ENCODE measurements around the gene AVPR1A.
"Not testable (repeated sequence)": the region's sequence is repeated elsewhere in the genome, so short reads cannot be mapped to it uniquely, and the experiment has no call there.

Gene AVPR1A

DNA sequence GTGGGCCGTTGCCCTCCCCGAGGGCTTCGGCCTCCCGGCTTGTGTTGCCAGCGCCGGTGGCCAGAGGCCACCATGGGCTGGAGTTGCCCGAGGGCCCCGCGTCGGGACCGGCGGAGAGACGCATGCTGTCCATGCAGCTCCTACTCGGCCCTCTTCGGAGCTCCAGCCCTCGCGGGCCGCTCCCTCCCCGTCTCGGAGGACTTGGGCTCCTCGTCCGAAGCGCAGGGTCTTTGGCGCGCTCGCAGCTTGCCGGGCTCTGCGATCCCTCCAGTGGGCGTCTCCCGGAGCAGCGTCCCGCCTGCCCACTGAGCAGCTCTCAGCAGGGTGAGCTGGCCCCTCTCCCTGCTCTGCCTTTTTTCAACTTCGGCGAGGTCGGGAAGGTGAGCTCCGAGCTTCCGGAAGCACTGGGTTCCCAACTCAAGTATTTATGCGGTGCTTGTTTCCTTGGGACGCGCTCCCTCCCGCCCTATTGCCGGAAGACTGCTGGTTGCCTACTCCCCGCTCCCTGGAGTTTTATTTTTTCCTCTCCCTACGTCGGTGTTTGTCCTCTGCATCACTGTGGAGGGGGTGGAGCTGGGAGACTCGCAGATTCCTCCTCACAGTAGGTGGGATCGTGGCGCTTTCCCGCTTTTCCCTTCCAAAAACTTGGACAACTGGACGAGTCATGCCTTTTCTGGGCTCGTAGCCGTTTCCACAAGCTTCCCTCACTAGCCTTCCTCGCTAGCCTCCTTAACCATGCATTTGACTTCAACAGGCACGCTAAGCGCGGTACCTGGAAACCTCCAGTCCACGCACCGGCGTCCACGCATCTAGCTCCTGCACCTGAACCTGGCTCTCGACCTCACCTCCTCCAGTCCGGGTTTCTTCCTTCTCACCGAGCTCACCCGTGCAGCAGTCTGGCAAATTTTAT lies at the start of gene AVPR1A:
AVPR1A (minus strand) TSS at position 489 of the 910 bp plus-strand sequence; CDS start at position 124, 365 bp downstream.
- no peak for DNase-seq

DNA sequence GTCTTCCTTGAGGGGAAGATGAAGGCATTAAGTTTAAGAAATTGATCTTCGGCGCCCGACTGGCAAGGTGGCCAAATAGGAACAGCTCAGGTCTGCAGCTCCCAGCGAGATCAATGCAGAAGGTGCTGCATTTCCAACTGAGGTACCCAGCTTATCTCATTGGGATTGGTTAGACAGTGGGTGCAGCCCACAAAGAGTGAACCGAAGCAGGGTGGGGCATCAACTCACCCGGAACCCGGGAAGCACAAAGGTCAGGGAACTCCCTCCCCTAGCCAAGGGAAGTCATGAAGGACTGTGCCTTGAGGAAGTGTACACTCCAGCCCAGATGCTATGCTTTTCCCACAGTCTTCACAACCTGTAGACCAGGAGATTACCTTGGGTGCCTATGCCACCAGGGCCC lies 45.2 kb upstream of the AVPR1A start:
- no peak for DNase-seq

GRCh38 chr12:63179224-63179623 lies 28.2 kb upstream of the AVPR1A start:
- no peak for DNase-seq

- DNase-seq: no peak
Observed at GRCh38 chr12:63170321-63170720, 19.3 kb upstream of the AVPR1A start.

GRCh38 chr12:63167741-63168140 lies 16.7 kb upstream of the AVPR1A start:
- DNase-seq: not testable (repeated sequence)

- no peak for DNase-seq
Observed at GRCh38 chr12:63164911-63165310, 13.9 kb upstream of the AVPR1A start.

DNA sequence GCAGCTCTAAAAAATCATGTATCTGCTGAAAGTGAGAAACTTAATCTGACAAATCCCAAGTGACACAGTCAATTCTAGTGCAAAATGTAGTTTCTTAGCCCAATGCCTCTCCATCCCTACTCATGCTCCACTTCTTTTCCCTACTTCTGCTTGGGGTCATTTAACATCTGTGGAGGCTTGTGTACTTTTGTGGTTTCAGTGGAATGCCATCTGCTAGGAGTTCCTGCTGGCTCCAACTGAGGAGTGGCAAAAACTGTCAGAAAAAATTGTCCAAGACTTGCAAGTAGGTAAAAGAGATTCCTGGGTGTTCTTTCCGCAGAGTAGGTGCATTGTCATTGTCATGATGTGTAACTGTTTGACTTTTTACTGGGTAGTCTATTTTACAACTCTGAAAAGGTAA lies 12.5 kb upstream of the AVPR1A start:
- no peak for DNase-seq

GRCh38 chr12:63155375-63155774 lies 4.4 kb upstream of the AVPR1A start:
- no peak for DNase-seq

DNA sequence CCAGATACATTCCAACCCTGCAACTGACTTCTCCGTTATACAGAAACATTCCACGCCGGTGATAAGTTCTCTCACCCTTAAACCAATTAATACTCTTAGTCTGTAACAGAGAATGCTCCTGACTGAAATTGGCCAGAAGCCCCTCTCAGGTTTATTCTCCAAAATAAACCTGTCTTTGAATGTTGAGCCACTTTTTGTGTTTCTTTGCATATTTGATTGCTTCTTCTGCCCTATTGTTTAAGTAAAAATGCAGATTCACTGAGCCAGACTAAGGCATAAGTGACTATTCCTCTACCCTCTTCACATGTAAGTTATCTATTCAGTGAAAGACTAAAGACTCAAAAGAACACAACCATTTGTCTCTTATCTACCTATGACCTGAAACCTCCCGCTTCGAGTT lies 3.6 kb upstream of the AVPR1A start:
- DNase-seq: no peak

DNA sequence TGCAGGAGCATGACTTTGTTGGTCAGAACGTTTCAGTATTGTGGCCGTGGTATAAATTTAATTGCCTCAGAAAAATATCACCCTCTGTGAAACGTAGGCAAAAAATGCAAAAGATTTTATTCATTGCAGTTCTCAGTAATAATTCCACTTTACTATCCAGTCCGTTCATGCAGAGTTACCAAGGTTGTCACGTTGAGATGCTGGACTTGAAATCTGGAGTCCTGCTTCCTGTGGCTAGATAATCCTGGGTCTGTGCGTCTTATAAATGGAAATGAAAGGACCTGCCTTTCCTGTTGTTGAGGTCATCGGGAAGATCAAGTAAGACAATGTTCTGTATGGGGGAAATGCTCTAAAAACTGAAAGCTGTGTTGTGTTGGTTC lies 1.3 kb upstream of the AVPR1A start:
- DNase-seq: no peak

DNA sequence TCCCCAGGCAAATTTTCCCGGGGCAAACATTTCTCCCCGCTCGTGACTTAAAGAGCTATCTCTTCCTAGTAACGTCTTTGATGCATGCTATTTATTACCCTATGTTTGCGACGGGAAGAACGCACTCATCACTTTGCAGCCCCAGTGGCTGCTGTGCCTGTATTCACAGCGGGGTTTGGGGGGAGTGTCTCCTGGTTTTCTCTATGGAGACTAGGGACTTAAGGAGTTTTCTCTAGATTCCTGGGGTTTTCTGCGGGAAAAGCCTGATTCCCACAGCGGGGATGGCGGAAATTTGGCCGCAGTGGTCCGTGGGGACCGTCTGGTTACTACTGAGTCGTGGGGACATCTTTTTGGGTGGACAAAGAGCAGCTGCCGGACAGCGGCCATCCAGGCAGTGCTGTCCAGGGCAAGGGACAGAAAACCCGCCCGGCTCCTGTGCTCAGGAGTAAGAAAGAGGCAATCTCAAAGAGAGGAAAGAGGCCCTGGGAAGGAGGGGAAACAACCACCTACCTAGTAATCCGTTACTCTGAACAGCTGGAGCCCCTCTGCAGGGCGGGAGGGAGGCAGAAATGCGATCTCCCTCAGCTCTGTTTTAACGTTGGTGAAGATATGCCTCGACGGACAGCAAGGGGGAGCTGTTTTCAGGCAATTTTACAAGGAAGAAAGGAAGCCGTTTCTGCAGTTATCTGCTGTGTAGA lies 771 bp upstream of the AVPR1A start:
- DNase-seq: peak; percentile 15

DNA sequence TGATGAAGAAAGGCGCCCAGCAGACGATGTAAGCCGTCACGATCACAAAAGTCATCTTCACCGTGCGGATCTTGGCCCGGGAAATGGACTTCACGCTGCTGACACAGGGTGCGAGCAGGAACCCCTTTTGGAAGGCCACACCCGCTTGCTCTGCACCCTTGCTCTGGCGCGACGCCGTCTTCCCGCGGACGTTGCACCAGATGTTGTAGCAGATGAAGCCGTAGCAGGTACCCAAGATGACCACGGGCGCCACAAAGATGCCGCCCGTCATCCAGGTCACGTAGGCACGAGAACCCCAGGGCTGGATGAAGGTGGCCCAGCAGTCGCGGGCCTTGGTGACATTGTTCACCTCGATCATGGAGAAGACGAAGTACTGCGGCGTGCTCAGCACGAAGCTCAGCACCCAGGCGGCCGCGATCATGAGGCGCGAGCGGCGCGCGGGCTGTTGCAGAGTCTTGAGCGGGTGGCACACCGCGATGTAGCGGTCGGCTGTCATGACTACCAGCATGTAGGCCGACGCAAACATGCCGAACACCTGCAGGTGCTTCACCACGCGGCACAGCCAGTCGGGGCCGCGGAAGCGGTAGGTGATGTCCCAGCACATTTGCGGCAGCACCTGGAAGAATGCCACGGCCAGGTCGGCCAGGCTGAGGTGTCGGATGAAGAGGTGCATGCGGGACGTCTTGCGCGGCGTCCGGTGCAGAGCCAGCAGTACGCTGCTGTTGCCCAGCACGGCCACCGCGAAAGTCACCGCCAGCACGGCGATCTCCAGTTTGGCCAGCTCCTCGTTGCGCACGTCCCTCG lies 890 bp downstream of the AVPR1A start:
- no peak for DNase-seq

- no peak for DNase-seq
Observed at GRCh38 chr12:63144556-63144955, 6.4 kb downstream of the AVPR1A start.

DNA sequence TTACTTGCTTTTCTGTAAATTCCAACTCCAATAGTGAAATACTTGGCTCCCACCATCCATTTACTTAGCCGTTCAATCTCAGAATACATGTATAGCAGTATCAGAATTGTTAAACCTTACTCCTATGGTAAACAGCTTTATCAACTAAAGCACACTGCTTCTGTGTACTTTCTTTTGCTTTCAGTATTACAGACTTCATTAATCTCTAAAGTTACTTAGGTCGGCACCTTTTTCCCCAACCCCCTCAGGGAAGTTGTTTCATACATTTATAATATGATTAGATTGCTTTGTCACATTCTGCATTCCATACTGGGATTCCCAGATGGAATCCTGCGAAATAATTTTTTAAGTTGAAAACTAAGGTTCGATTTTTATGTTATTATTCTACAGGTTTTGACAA lies 12.5 kb downstream of the AVPR1A start:
- DNase-seq: no peak

- no peak for DNase-seq
Observed at GRCh38 chr12:63133981-63134380, 17.0 kb downstream of the AVPR1A start.

DNA sequence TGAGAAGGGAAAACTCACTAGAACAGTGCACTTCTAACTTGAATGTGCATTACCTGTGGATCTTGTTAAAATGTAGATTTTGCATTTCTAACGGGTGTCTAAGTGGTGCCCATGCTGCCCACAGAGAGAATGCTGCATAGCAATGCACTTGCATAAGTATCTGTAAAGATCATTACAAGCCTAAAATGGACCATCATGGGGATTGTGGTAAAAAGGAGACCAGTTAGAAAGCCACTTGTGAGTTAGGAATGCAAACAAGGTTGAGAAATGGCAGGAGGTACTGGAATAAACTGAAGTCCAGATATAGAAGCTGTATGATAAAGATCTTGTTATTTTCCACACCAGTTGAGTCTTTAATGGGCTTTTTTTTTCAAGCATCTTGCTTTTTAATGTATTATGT lies 18.8 kb downstream of the AVPR1A start:
- DNase-seq: no peak

- DNase-seq: no peak
Observed at GRCh38 chr12:63129927-63130326, 21.1 kb downstream of the AVPR1A start.

- DNase-seq: no peak
Observed at GRCh38 chr12:63124778-63125177, 26.2 kb downstream of the AVPR1A start.

- no peak for DNase-seq
Observed at GRCh38 chr12:63103494-63104131, 47.4 kb downstream of the AVPR1A start.

GRCh38 chr12:63101920-63102319 lies 49.1 kb downstream of the AVPR1A start:
- DNase-seq: no peak

DNA sequence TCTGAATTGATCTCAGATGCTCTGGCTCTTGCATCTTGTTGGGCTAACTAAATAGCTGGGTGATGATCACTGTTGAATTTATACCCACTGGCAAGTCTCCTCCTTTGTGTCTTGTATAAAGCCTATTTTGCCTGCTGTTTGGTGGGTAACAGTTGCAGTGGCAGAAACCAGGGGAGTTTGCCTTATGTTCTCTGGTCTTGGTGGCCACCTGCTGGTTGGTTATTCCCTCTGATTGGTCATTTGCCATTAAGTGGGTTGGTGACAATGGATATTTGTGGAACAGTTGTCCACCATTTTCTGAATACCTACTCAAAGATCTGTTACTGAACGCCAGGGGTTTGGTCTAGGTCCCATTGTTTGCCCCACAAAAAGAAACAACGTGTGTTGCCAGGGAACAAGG lies 52.1 kb downstream of the AVPR1A start:
- DNase-seq: peak; percentile 3

DNA sequence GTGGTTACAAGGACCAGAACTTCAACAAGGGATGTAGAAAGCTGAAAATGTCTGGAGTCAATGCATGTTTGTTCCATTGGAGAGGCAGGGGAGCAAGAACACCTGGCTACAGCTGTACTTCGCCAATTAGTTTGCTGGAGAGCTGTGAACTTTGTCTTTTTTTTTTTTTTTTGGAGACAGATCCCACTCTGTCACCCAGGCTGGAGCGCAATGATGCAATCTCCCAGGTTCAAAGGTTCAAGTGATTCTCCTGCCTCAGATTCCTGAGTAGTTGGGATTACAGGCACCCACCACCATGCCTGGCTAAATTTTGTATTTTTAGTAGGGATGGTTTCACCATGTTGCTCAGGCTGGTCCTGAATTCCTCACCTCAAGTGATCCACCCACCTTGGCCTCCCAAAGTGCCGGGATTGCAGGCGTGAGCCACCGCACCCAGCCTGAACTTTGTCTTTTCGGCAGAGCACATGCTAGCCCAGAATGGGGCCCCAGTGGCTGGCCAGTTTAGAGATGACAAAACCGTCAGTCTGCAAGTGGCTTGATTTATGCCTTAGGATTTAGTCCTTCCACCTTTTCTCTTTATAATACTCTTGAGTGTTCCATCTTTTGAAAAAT lies 55.5 kb downstream of the AVPR1A start:
- DNase-seq: no peak

All from GDM1 (cell line).